HG02885 (cell line): Measurements from ENCODE around the gene SUN1.
"Not testable (repeated sequence)": the region's sequence is repeated elsewhere in the genome, so short reads cannot be mapped to it uniquely, and the experiment has no call there.

Experiments
- ATAC-seq: cut with Tn5 transposase; IDR thresholded peaks from one replicate; pipeline ENCODE4 v1.9.1; 2021; ENCODE audit warnings: mild to moderate bottlenecking; ENCODE audit not compliant: unreplicated experiment, poor library complexity

SUN1 gene

GRCh38 chr7:854118-854775, 22.0 kb downstream of the SUN1 start:
- no peak for ATAC-seq

GRCh38 chr7:855686-856369, 23.6 kb downstream of the SUN1 start:
- ATAC-seq = no peak

GRCh38 chr7:856444-857095, 24.3 kb downstream of the SUN1 start:
- no peak for ATAC-seq

- ATAC-seq = no peak
Measured at GRCh38 chr7:857661-858060, 25.4 kb downstream of the SUN1 start.

- ATAC-seq = no peak
Measured at GRCh38 chr7:859359-860030, 27.2 kb downstream of the SUN1 start.

- ATAC-seq = no peak
Measured at GRCh38 chr7:860149-860548, 27.9 kb downstream of the SUN1 start.

GRCh38 chr7:861222-861621, 28.9 kb downstream of the SUN1 start:
- no peak for ATAC-seq

GRCh38 chr7:862157-862556, 29.9 kb downstream of the SUN1 start:
- no peak for ATAC-seq

GRCh38 chr7:863106-863505, 30.8 kb downstream of the SUN1 start:
- no peak for ATAC-seq

- ATAC-seq = no peak
Measured at GRCh38 chr7:865921-866320, 33.6 kb downstream of the SUN1 start.

- no peak for ATAC-seq
Measured at GRCh38 chr7:867001-867405, 34.7 kb downstream of the SUN1 start.

- no peak for ATAC-seq
Measured at GRCh38 chr7:867406-868188, 35.3 kb downstream of the SUN1 start.

GRCh38 chr7:868189-868486, 35.9 kb downstream of the SUN1 start:
- ATAC-seq = no peak

GRCh38 chr7:869348-869747, 37.1 kb downstream of the SUN1 start:
- ATAC-seq = no peak

GRCh38 chr7:871900-872537, 39.7 kb downstream of the SUN1 start:
- ATAC-seq = no peak

GRCh38 chr7:872685-873084, 40.4 kb downstream of the SUN1 start:
- not testable (repeated sequence) for ATAC-seq

GRCh38 chr7:873367-874002, 41.2 kb downstream of the SUN1 start:
- no peak for ATAC-seq

GRCh38 chr7:874031-874749, 41.9 kb downstream of the SUN1 start:
- ATAC-seq = no peak

GRCh38 chr7:875051-875450, 42.8 kb downstream of the SUN1 start:
- ATAC-seq = no peak
